Measurements from ENCODE around the gene GP1BB. TPM values are rescaled to one million over a fixed set of nuclear protein-coding genes. Genes with fewer than 3 reads are reported as not detected.

GP1BB gene
- total and polyA plus RNA-seq, 2 of the 4 experiments (the other 2 are of a cell fraction), result 0.18 to 1.5 TPM

GRCh38 chr22:19700790-19701419, 22.4 kb upstream of the GP1BB start:
- DNase-seq, result no peak
- Histone ChIP-seq H3K4me1 (ENCODE audit: control insufficient read depth, insufficient read depth, low read length) (no peaks in the 10 kb centered on the region), H2AFZ (replicated peaks; ENCODE audit: low read length, poor library complexity) (no peak overlapping the region), H3K79me1 (ENCODE audit: low read depth in 1 of 2, low read length in 2 of 2) (no peaks in the 10 kb centered on the region), H3K27ac (ENCODE audit: insufficient read depth, low read length) (no peak overlapping the region), H3K23ac (ENCODE audit: low read depth, low read length) (no peak overlapping the region), H4K8ac (ENCODE audit: low read depth in 2 of 2, low read length in 2 of 2) (no peak overlapping the region), H3K56ac (ENCODE audit: extremely low read depth, insufficient read depth, low read length) (no peak overlapping the region), H3K4me2 (ENCODE audit: low read depth, low read length) (no peak overlapping the region), H2BK120ac (ENCODE audit: low read depth, low read length) (no peak overlapping the region), H2BK20ac (ENCODE audit: low read depth, low read length) (no peak overlapping the region), H3K27me3 (ENCODE audit: control insufficient read depth, insufficient read depth, low read length) (peaks cover 33% of the 10 kb centered on the region), H4K91ac (ENCODE audit: insufficient read depth, low read depth, low read length) (no peak overlapping the region), H3K9me1 (ENCODE audit: insufficient read depth, low read length) (no peaks in the 10 kb centered on the region), H3K4ac (ENCODE audit: low read depth, low read length) (no peak overlapping the region), H3K14ac (replicated peaks; ENCODE audit: low read depth, low read length) (no peak overlapping the region), H4K20me1 (ENCODE audit: insufficient read depth, low read length) (no peaks in the 10 kb centered on the region), H2BK5ac (ENCODE audit: low read depth, low read length, poor library complexity, severe bottlenecking) (no peak overlapping the region), H3K9ac (ENCODE audit: low read depth, low read length) (no peak overlapping the region), H2AK5ac (ENCODE audit: low read depth, low read length) (no peak overlapping the region), H2BK15ac (ENCODE audit: low read depth, low read length) (no peak overlapping the region), H4K5ac (ENCODE audit: low read depth, low read length) (no peak overlapping the region), H3K18ac (ENCODE audit: low read depth, low read length) (no peak overlapping the region), H3K36me3 (ENCODE audit: control insufficient read depth, insufficient read depth, low read length) (no peaks in the 10 kb centered on the region), H2AK9ac (replicated peaks; ENCODE audit: low read depth, low read length, poor library complexity) (no peak overlapping the region), H3K4me3 (ENCODE audit: insufficient read depth, low read depth, low read length) (no peak overlapping the region), H3K9me3 (ENCODE audit: control insufficient read depth, insufficient read depth, low read length) (no peaks in the 10 kb centered on the region)
- 94% methylated on average over 3 of the region's 6 CpGs; no CpG with 5 or more reads in 1 of the 2 experiments for WGBS, 2 experiments (ENCODE audit: extremely low coverage in 2 of 2, insufficient read length in 1 of 2)
- ChIA-PET POLR2A (ENCODE audit: unreplicated experiment) (no interaction called here), CTCF (interaction anchor here (0.7 to 1.6 kb wide), 2 partner anchors 16 to 29 kb away, joined by 3 to 5 read pairs; no protein-coding TSS in a partner anchor)
- intact Hi-C loops (cut with micrococcal nuclease) (no loop called here), dilution Hi-C loops (cut with HindIII; ENCODE audit: low sequenced_read_pairs, unreplicated experiment) (no loop called here), in situ Hi-C loops (cut with MboI; ENCODE audit: low sequenced_read_pairs) (no loop called here)
- no TSS peak for BruUV-seq (replicated peaks)
- TF ChIP-seq RCOR1 (IDR thresholded peaks at IDR 0.05; ENCODE audit: insufficient replicate concordance, low read length) (no peak), BHLHE40 (IDR thresholded peaks at IDR 0.05; ENCODE audit: low read depth, low read length) (no peak), CEBPB (IDR thresholded peaks at IDR 0.05; ENCODE audit: low read depth, low read length) (no peak), ELK1 (IDR thresholded peaks at IDR 0.05; ENCODE audit: borderline replicate concordance, low read depth, low read length) (no peak)
- ATAC-seq (ENCODE audit: low read depth), result no peak

Measured in IMR-90 (cell line).